Islet of Langerhans (tissue), 1 donor: Measurements from ENCODE around the gene PARM1.
A peak's percentile ranks its signal among the peaks of the same experiment; 100 is the strongest.

Source experiments
- FAIRE-seq: peaks from one replicate; lab custom pipeline; 2011; peaks lifted over from hg19 to GRCh38; lab: Jason Lieb, UNC

PARM1 gene

GRCh38 chr4:74942251-74942917 lies 9.5 kb downstream of the PARM1 start:
- FAIRE-seq = no peak

- FAIRE-seq = no peak
Observed at GRCh38 chr4:74942918-74943253, 10.0 kb downstream of the PARM1 start.

- FAIRE-seq = no peak
Observed at GRCh38 chr4:74944354-74944793, 11.5 kb downstream of the PARM1 start.

GRCh38 chr4:74946196-74946595 lies 13.3 kb downstream of the PARM1 start:
- no peak for FAIRE-seq

- no peak for FAIRE-seq
Observed at GRCh38 chr4:74947798-74948197, 14.9 kb downstream of the PARM1 start.

- no peak for FAIRE-seq
Observed at GRCh38 chr4:74948236-74948635, 15.3 kb downstream of the PARM1 start.

- FAIRE-seq = no peak
Observed at GRCh38 chr4:74950200-74950599, 17.3 kb downstream of the PARM1 start.

- no peak for FAIRE-seq
Observed at GRCh38 chr4:74950882-74951281, 18.0 kb downstream of the PARM1 start.

- no peak for FAIRE-seq
Observed at GRCh38 chr4:74953647-74954046, 20.7 kb downstream of the PARM1 start.

- peak; percentile 43 for FAIRE-seq
Observed at GRCh38 chr4:74958881-74959280, 26.0 kb downstream of the PARM1 start.

GRCh38 chr4:74961230-74961629 lies 28.3 kb downstream of the PARM1 start:
- FAIRE-seq = no peak

GRCh38 chr4:74962584-74962983 lies 29.7 kb downstream of the PARM1 start:
- FAIRE-seq = no peak

- no peak for FAIRE-seq
Observed at GRCh38 chr4:74964311-74964710, 31.4 kb downstream of the PARM1 start.

- FAIRE-seq = no peak
Observed at GRCh38 chr4:74967324-74967723, 34.4 kb downstream of the PARM1 start.

GRCh38 chr4:74968456-74969164 lies 35.7 kb downstream of the PARM1 start:
- no peak for FAIRE-seq

- FAIRE-seq = no peak
Observed at GRCh38 chr4:74969507-74970474, 36.9 kb downstream of the PARM1 start.

- FAIRE-seq = no peak
Observed at GRCh38 chr4:74970577-74970976, 37.7 kb downstream of the PARM1 start.

GRCh38 chr4:74971862-74972261 lies 38.9 kb downstream of the PARM1 start:
- no peak for FAIRE-seq

GRCh38 chr4:74975082-74975481 lies 42.2 kb downstream of the PARM1 start:
- no peak for FAIRE-seq

GRCh38 chr4:74975848-74976824 lies 43.2 kb downstream of the PARM1 start:
- no peak for FAIRE-seq

GRCh38 chr4:74982546-74983252 lies 49.8 kb downstream of the PARM1 start:
- FAIRE-seq = no peak
